Daoy (cell line): ENCODE results near the gene ZNF324B. TPM values are rescaled to one million over a fixed set of nuclear protein-coding genes. Genes with fewer than 3 reads are reported as not detected.
"Not testable (repeated sequence)": the region's sequence is repeated elsewhere in the genome, so short reads cannot be mapped to it uniquely, and the experiment has no call there.

Experiments used
- DNase-seq: peaks from one replicate; pipeline ENCODE4 v3.0.0-alpha.2; 2015; ENCODE audit warnings: low read depth
- total RNA-seq: library from RNA; depleted of rRNA; stranded (reverse); fragments of >200 nt; shearing (Covaris generic); gene quantifications from 2 replicates; pipeline ENCODE4 v1.2.3, GENCODE V29; 2014; rRNA removed

Gene ZNF324B
- total RNA-seq, 1 experiment from 2014 or later, result 13.5 TPM

DNA sequence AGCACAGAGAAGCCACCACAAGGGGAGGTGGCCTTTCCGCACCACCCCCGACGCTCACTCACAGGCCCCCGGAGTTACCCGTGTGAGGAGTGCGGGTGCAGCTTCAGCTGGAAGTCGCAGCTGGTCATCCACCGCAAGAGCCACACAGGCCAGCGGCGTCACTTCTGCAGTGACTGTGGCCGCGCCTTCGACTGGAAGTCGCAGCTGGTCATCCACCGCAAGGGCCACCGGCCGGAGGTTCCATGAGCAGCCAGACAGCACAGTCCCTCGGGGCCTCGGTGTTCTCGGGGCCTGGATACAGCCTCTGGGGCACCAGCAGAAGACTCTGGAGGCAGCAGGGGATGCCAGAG is 29.0 kb downstream of the ZNF324B start:
- DNase-seq, result no peak

DNA sequence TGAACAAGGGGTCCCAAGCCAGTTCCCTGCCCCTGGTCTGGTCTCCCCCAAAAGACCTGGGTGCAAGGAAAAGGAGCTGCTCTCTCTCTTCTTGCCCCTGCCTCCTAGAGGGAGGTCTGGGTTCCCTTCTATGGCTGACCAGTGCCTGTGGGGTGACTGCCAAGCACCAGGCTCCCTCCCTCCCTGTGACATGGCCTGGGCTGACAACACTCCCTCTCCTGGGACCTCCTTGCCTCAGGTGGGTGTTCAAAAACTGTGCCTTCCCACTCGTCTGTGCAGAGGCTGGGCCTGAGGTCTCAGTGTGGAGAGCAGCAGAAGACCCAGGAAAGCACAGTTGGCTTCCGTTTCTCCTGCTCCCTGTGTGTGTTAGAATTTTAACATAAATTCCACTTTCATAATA is 29.4 kb downstream of the ZNF324B start:
- no peak for DNase-seq

DNA sequence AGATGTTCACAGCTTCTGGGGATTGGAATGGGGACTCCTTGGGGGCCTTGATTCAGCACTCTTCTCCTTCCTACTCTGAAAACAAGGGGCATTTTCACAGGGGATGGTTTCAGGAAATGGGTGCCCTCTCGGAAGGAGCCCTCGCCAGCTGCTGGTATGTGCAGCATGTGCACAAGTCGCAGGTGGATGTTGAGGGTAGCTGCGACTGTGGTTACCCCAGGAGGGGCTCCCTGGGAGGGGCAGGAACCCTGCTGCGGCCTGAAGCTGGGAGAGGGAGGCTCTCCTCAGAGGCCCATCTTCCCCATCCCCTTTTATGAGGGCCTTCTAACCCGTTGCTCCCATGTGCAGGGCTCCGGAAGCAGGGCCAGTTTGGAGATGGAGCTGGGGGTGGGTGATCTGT is 30.9 kb downstream of the ZNF324B start:
- DNase-seq, result no peak

DNA sequence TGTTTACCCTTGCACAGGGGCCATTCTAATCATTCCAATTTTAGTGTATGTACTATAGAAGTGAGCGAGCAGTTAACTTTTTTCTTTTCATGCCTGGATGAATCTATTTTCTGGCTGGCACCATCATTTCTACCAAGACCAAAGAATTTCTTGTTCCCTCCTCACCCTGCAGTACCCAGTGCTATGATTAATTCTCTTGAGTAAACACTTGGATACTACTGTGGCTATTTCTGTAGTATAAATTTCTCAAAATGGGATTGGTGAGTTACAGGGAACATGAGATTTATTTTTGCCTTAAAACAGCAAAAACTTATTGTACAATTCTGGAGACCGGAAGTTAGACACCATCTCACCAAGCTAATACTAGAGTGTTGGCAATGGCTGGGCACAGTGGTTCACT is 32.4 kb downstream of the ZNF324B start:
- no peak for DNase-seq

DNA sequence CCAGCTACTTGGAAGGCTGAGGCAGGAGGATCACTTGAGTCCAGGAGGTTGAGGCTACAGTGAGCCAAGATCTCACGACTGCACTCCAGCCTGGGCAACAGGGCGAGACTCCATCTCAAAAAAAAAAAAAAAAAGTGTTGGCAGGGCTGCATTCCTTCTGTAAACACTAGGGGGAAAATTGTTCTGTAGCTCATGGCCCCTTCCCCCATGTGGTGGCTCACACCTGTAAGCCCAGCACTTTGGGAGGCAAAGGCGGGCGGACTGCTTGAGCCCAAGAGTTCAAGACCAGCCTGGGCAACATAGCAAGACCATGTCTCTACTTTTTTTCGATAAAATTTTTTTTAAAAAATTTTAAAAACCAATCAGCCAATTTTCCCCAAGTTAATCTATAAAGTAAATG is 32.9 kb downstream of the ZNF324B start:
- DNase-seq, result not testable (repeated sequence)

DNA sequence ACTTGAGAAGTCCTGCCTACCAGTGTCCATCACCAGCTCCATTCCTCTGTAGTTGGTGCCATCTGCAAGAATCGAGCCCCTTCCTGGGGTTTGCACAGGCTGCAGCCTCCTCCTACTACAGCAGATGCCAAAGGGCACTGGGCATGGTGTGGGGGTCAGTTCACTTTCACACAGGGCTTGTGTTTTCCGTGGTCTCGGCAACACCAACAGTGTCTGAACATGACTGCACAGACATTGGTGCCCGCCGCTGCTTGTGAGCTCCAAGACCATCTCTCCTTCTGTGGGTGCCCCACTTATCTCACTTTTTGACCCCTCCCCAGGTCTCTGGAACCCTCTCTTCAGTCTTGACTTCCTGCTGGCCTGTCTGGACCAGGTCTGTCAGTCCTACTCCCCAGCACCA is 40.0 kb downstream of the ZNF324B start:
- DNase-seq, result no peak

DNA sequence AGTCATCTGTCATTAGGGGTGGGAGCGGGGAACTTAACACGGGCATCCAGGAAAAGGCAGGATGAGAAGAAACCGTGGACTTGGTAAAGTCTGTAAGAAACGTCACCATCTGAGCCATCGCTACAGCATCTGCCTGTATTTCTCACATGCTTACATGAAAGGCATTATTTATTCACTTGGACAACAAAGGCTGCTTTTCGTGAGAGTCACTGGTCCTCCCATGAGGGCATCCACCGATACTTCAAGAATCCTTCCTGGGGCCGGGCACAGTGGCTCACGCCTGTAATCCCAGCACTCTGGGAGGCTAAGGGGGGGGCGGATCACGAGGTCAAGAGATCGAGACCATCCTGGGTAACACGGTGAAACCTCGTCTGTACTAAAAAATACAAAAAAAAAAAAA is 40.8 kb downstream of the ZNF324B start:
- no peak for DNase-seq

DNA sequence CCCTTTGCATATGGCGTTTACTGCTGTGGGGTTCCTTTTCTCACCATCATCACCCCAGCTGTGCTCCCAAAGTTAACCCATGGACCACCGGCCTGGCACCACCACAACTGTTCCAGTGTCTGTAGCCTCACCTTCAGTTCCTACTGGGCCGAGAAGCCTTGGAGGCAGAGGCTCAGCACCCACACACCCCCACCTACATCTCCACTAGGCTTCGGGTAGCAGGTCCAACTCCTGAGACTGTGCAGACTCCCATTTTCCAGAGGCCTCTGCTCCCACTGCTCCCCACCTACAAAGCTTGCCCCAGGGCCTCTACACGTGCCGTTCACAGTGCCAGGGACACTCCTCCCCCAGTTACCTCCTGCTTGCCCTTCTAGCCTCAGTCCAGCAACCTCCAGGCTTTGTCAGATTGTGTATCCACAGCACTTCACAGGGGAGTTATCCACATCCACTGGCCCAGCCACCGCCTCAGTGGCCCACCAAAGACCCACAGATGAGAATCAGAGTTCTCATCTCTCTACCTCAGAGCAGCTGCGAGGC is 46.3 kb downstream of the ZNF324B start:
- no peak for DNase-seq

DNA sequence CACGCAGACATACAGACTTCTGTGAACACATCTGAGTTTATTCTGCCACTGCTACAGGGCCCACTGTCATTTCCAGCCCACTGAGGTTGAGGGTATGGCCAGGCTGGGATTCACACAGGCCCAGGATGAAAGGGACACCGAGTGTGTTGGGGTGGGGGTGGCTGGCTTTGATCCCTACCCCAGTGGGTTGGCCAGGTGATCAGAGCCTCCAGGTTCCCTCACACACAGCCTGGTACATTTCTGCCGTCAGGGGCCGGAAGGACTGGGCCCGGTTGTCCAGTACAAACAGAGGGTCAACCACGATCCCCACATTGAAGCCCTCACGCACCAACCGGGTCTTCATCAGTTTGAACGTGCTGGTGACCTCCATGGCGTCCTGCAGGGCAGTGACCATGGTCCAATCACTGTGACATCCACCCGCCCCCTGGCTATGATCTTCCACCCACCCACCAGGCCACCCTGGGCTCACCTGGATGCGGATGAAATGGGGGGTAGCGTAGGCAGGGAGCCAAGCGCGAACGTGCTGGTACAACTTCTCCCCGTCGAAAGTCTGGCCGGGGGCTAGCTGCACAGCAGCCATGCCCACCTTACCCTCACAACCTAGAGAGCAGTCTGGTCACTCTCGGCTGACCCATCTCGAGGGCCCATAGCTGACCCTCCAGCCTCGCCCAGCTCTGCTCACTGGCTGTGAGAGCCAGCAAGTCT is 47.0 kb downstream of the ZNF324B start:
- no peak for DNase-seq

DNA sequence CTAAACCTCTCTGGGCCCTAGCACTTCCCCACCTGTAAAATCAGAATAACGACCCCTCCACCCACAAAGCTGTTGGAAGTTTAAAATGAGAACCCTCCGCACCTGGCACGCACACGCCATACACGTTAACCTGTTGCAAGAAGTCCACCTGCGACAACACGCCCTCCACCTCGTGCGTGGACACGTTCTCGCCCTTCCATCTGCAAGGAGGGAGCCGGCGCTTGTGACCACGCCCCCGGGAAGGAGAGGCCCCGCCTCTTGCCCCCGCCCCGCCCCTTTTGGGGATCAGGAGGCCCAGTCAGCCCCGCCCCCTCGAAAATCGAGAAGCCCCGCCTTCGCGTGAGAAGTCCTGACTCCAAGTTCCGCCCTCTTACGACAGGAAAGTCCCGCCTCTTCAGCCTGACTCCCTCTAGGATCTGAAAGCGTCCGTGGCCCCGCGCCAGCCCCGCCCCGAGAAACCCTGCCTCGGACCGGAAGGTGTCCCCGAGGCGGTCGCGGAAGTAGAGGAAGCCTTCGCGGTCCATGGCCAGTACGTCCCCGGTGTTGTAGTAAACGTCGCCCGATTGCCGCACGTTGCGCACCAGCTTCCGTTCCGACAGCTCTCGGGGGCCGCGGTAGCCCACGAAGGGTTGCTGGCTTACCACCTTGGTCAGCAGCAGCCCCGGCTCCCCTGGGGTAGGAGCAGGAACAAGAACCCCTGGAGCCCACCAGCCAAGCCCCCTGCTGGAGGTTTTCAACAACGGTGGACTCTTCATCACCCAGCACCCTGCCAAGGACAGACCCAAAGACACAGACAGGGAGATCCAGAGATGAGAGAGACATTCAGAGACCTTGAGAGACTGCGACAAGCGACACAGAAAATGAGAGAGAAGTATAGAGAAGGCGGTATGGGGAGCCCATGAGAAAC is 47.9 kb downstream of the ZNF324B start:
- peak; percentile 99 for DNase-seq

DNA sequence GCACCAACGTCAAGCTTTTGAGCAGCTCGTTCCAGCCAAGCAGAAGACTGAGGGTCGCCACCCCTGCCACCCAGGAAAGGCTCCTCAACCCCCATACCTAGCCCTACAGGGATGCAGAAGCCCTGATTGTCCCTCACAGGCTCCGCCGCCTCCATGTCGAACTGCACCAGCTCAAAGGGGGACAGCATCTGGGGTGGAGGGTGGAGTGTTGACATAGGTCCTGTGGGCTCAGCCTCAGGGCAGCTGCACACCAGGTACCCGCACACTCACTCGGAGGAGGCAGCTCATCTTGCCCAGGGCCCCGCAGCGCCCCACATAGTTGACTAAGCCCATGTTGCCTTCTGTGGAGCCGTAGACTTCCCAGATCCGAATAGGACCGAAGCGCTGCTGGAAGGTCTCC is 48.8 kb downstream of the ZNF324B start:
- no peak for DNase-seq

Other genes starting within 250 kb of the ZNF324B start
- 71.7 and 90.7 TPM in 2 replicates for gene ZNF544, start 222.7 kb upstream of the ZNF324B start, total RNA-seq
- gene ZNF8, start 172.7 kb upstream of the ZNF324B start, total RNA-seq, result 3.1 and 3.5 TPM in 2 replicates
- gene ERVK3-1, start 146.2 kb upstream of the ZNF324B start, total RNA-seq, result 125 and 149 TPM in 2 replicates
- gene ZSCAN22, start 124.6 kb upstream of the ZNF324B start, total RNA-seq, result 2.1 TPM in 2 replicates
- 28.5 and 38.4 TPM in 2 replicates for gene A1BG, start 98.1 kb upstream of the ZNF324B start, total RNA-seq
- gene ZNF497, start 88.9 kb upstream of the ZNF324B start, total RNA-seq, result 1.5 and 2.7 TPM in 2 replicates
- gene ZNF837, start 70.6 kb upstream of the ZNF324B start, total RNA-seq, result 4.2 and 5.0 TPM in 2 replicates
- 3,633 and 5,016 TPM in 2 replicates for gene RPS5, start 64.4 kb upstream of the ZNF324B start, total RNA-seq
- not detected in 2 replicates for gene RNF225, start 56.0 kb upstream of the ZNF324B start, total RNA-seq
- gene ZNF584, start 43.0 kb upstream of the ZNF324B start, total RNA-seq, result 12.1 and 20.5 TPM in 2 replicates
- gene ZNF132, start 11.5 kb upstream of the ZNF324B start, total RNA-seq, result 0.95 and 3.0 TPM in 2 replicates
- 8.5 and 9.9 TPM in 2 replicates for gene ZNF324, start 15.5 kb downstream of the ZNF324B start, total RNA-seq
- gene ZNF446, start 24.7 kb downstream of the ZNF324B start, total RNA-seq, result 8.3 and 16.4 TPM in 2 replicates
- gene SLC27A5, start 60.4 kb downstream of the ZNF324B start, total RNA-seq, result 1.6 and 3.4 TPM in 2 replicates
- gene ZBTB45, start 68.2 kb downstream of the ZNF324B start, total RNA-seq, result 4.8 and 4.9 TPM in 2 replicates
- 575 and 591 TPM in 2 replicates for gene TRIM28, start 92.4 kb downstream of the ZNF324B start, total RNA-seq
- gene CHMP2A, start 103.5 kb downstream of the ZNF324B start, total RNA-seq, result 103 and 127 TPM in 2 replicates
- 123 and 129 TPM in 2 replicates for gene UBE2M, start 107.0 kb downstream of the ZNF324B start, total RNA-seq
- gene MZF1, start 121.7 kb downstream of the ZNF324B start, total RNA-seq, result 4.6 TPM in 2 replicates